Ovary (tissue), 9 donors: Measurements from ENCODE around the gene SMLR1. TPM values are rescaled to one million over a fixed set of nuclear protein-coding genes. Genes with fewer than 3 reads are reported as not detected.

Experiments
- DNase-seq, 5 donors: peaks; one replicate each; pipeline ENCODE4 v3.0.0-alpha.2; 2019 to 2020
- H3K27ac ChIP-seq, 2 donors: fragments of 200-600 bp; one replicate each; pipeline versions ENCODE4 v1.5.1 to v1.8.0; 2019 to 2022
- H3K27me3 ChIP-seq: fragments of 200-600 bp; one replicate; pipeline ENCODE4 v1.8.0; 2022
- H3K36me3 ChIP-seq: fragments of 200-600 bp; sonication (generic); one replicate; pipeline ENCODE4 v1.5.1; 2019
- H3K4me1 ChIP-seq: one replicate; pipeline ENCODE4 v1.8.1; 2013; ENCODE audit warnings: mild to moderate bottlenecking, moderate library complexity; ENCODE audit not compliant: insufficient read depth
- H3K4me3 ChIP-seq: fragments of 200-600 bp; sonication (generic); one replicate; pipeline ENCODE4 v1.5.1; 2017
- H3K9me3 ChIP-seq, 2 donors: fragments of 200-600 bp in 1 of 2; sonication (generic) in 1 of 2; one replicate each; pipeline versions ENCODE4 v1.5.1 to v1.8.1; 2013 to 2019; ENCODE audit warnings: mild to moderate bottlenecking in 1 of 2, moderate library complexity in 1 of 2
- CTCF ChIP-seq, 3 donors: fragments of 450-650 bp in 2 of 3; fragments of 200-600 bp in 1 of 3; IDR thresholded peaks; one replicate each; pipeline versions ENCODE4 v1.5.1 to v1.8.0; 2016 to 2022; ENCODE audit warnings: antibody characterized with exemption in 3 of 3, mild to moderate bottlenecking in 1 of 3
- EP300 ChIP-seq: sonication (generic); formaldehyde crosslinking; IDR thresholded peaks from one replicate; pipeline ENCODE4 v1.6.1; 2017; ENCODE audit warnings: antibody characterized with exemption
- POLR2A ChIP-seq: fragments of 450-650 bp; IDR thresholded peaks from one replicate; pipeline ENCODE4 v1.6.1; 2017; ENCODE audit warnings: antibody characterized with exemption, mild to moderate bottlenecking, moderate library complexity
- WGBS, 3 donors: extraction: QIAGEN DNeasy Blood & Tissue Kit in 1 of 3; methylation state at CpG; one replicate each; pipeline versions ENCODE4 v1.1.5 to v1.1.7; 2013 to 2017; 5-methylcytosine and 5-hydroxymethylcytosine counted together
- intact Hi-C, 4 donors: fragments of 100-400 bp; cut with DNase I; formaldehyde crosslinking; loops; one replicate each; pipeline versions ENCODE4 v1.11.0 to v1.15.1; 2022 to 2023
- polyA plus RNA-seq, 2 donors: library from polyadenylated mRNA; stranded (reverse); fragments of 200-250 nt in 1 of 2; fragments of 350-450 nt in 1 of 2; fragmentation: Illumina TruSeq in 1 of 2; extraction: RNeasy Lipid Tissue Mini Kit (QIAGEN cat#74804) in 1 of 2; gene quantifications; one replicate each; pipeline ENCODE4 v1.2.3, GENCODE V29; 2013 to 2014
- total RNA-seq, 7 donors: library from RNA; depleted of rRNA in 2 of 7; stranded (reverse); fragments of >200 nt in 2 of 7; fragmentation: NEBNext Ultra II Directional in 3 of 7; extraction: Animal tissue kit (Norgen Biotek cat#: 25700) in 3 of 7; gene quantifications; one replicate each; pipeline versions ENCODE4 v1.1.0 to v1.2.4, GENCODE V29; 2016 to 2023
- donor health status: DM: no; HTN: no; CAD: no; lungs with moderate emphysema.
- donor health status: DM: no; HTN: no; CAD: no.
- donor health status: Bipolar disorder and iron deficiency.
- donor health status: DM: yes; HTN: yes; CAD: no.
- donor health status: DM: no; HTN: no; CAD: no.
- donor health status: DM: yes; HTN: yes; CAD: no.

SMLR1 gene
- total and polyA plus RNA-seq, 9 donors = 0.08 to 0.40 (median 0.16) TPM; not detected in 5

- H3K9me3 ChIP-seq = no peaks in the 10 kb centered on the region
- H3K27ac ChIP-seq = no peak overlapping the region
- DNase-seq = no peak
- no peaks in the 10 kb centered on the region for H3K4me1 ChIP-seq
- TF ChIP-seq CTCF (IDR thresholded peaks at IDR 0.05) (no peak), EP300 (no peak), POLR2A (no peak)
- intact Hi-C loops = no loop called here
- no peak overlapping the region for H3K4me3 ChIP-seq
- 71 to 97% (median 97%) methylated on average over 2 of the region's 2 CpGs for WGBS, 3 donors
- no peaks in the 10 kb centered on the region for H3K27me3 ChIP-seq
- no peaks in the 10 kb centered on the region for H3K36me3 ChIP-seq
Measured at GRCh38 chr6:130862370-130862769, 35.2 kb downstream of the SMLR1 start.

- no peaks in the 10 kb centered on the region for H3K27me3 ChIP-seq
- H3K36me3 ChIP-seq = no peaks in the 10 kb centered on the region
- TF ChIP-seq EP300 (no peak), CTCF (IDR thresholded peaks at IDR 0.05) (no peak)
- 88 to 94% (median 90%) methylated on average over 4 of the region's 4 CpGs for WGBS, 3 donors
- no peak overlapping the region for H3K4me3 ChIP-seq
- H3K27ac ChIP-seq = no peak overlapping the region
- H3K4me1 ChIP-seq = no peaks in the 10 kb centered on the region
- H3K9me3 ChIP-seq = no peaks in the 10 kb centered on the region
- intact Hi-C loops = no loop called here
- no peak for DNase-seq
Measured at GRCh38 chr6:130863415-130864230, 36.4 kb downstream of the SMLR1 start.

GRCh38 chr6:130864344-130864743, 37.1 kb downstream of the SMLR1 start:
- Histone ChIP-seq H3K36me3 (no peaks in the 10 kb centered on the region), H3K4me1 (no peaks in the 10 kb centered on the region), H3K9me3 (no peaks in the 10 kb centered on the region), H3K27me3 (no peaks in the 10 kb centered on the region), H3K4me3 (no peak overlapping the region), H3K27ac (no peak overlapping the region)
- TF ChIP-seq CTCF (IDR thresholded peaks at IDR 0.05) (no peak), POLR2A (no peak), EP300 (no peak)
- 92 to 94% (median 93%) methylated on average over 11 of the region's 11 CpGs for WGBS, 3 donors
- DNase-seq = no peak
- intact Hi-C loops = no loop called here

GRCh38 chr6:130865793-130866192, 38.6 kb downstream of the SMLR1 start:
- H3K27ac ChIP-seq = no peak overlapping the region
- H3K9me3 ChIP-seq = no peaks in the 10 kb centered on the region
- H3K4me1 ChIP-seq = peaks cover 2% of the 10 kb centered on the region
- no peak for TF ChIP-seq CTCF (IDR thresholded peaks at IDR 0.05)
- no peak for TF ChIP-seq POLR2A
- no peak for TF ChIP-seq EP300
- no peak overlapping the region for H3K4me3 ChIP-seq
- H3K27me3 ChIP-seq = no peaks in the 10 kb centered on the region
- intact Hi-C loops = no loop called here
- 89 to 97% (median 92%) methylated on average over 4 of the region's 4 CpGs for WGBS, 3 donors
- no peak for DNase-seq
- no peaks in the 10 kb centered on the region for H3K36me3 ChIP-seq
